Dedifferentiated amniotic fluid mesenchymal stem cell (primary cell): ENCODE data around the gene DEFB108B.
"Not testable (repeated sequence)": the region's sequence is repeated elsewhere in the genome, so short reads cannot be mapped to it uniquely, and the experiment has no call there.

Experiments used
- DNase-seq: peaks from one replicate; pipeline ENCODE4 v3.0.0-alpha.2; 2016; ENCODE audit errors: extremely low spot score

DEFB108B gene

DNA sequence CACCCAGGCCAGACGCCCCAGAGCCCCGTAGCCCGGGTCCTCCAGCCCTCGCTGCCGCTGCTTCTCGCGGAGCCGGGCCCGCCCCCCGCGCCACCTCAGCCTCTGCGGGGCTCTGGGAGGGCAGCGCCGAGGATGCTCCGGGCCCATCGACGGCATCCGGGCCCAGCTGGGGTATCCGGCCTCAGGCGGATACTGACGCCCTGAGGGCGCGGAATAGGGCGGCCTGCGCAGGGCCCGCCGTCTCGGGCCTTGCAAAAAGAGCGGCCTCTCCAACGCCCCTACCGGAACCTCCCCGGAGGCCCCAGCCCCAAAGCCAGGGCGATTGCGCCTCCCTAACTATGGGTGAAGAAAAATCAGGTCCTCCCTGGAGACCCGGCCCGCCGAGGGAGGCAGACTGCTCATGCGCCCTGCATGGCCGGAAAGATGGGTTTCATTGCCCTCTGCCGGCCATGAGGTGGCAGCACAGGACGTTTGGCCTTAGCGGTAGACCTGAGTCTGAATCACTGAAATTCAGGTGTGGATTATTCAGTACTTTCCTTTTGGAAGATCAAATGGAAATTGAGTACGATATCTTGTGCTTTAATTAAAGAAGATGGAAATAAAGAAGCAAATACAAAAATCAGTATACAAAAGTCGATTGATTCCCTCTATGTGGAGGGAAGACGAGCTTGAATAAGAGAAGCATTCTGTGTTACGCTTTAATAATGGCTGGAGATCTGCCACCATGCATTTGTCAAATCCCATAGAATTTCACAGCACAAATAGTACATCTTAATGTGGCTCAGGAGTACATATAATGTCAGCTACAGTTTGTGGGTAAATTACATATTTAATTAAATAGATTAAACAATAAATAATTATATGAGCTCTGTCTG, 19.3 kb upstream of the DEFB108B start:
- DNase-seq = peak; percentile 69

DNA sequence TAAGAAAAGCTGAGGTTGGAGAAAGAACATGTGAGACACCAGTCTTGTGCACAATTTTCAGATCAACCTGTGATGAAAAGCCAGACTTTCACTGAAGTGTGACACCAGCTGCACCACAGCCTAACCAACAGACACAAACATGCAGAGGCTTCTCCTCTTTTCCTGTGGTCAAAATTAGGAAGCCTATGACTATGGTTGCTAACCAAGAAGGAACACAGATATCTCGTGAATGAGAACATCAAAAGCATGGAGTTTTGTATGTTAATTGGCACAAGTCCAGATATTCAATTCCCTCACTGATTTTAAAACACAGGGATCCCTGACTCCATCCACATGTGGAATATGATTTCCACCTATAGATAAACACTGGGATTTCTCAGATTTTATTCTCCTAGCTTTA, 11.5 kb upstream of the DEFB108B start:
- not testable (repeated sequence) for DNase-seq

DNA sequence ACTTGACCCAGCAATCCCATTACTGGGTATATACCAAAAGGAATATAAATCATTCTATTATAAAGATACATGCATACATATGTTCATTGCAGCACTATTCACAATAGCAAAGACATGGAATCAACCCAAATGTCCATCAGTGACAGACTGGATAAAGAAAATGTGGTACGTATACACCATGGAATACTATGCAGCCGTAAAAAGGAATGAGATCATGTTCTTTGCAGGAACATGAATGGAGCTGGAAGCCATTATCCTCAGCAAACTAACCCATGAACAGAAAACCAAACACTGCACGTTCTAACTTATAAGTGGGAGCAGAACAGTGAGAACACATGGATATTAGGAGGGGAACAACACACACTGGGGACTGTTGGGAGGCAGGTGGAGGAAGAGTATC, 3.8 kb upstream of the DEFB108B start:
- DNase-seq = not testable (repeated sequence)

DNA sequence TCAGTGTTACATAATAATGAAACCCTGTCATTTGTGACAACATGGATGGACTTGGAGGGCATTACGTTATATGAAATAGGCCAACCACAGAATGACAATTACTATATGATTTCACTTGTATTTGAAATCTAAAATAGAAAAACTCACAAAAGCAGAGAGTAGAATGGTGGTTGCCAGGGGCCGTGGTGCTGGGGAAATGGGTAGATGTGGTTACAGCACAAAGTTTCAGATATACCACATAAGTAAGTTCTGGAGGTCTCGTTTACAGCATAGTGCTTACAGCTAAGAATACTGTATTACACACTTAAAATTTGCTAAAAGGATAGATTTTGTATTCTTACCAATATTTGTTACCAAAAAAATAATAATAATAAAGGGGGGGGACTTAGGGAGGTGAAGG, 3.3 kb upstream of the DEFB108B start:
- not testable (repeated sequence) for DNase-seq

DNA sequence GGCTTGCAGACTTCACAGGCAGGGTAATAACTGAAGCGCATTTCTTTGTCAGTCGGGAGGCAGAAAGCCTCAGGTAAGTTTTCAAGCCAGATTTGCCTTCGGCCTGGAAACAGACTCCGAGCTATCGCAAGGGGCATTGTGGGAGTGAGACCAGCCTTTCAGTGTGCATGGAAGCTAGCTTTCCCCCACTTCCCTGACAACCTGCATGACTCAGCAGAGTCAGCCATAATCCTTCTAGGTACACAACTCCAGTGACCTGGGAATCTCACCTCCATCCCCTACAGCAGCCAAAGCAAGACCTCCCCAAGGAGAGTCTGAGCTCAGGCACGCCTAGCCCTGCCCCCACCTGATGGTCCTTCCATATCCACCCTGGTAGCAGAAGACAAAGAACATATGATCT, 9.7 kb downstream of the DEFB108B start:
- not testable (repeated sequence) for DNase-seq

DNA sequence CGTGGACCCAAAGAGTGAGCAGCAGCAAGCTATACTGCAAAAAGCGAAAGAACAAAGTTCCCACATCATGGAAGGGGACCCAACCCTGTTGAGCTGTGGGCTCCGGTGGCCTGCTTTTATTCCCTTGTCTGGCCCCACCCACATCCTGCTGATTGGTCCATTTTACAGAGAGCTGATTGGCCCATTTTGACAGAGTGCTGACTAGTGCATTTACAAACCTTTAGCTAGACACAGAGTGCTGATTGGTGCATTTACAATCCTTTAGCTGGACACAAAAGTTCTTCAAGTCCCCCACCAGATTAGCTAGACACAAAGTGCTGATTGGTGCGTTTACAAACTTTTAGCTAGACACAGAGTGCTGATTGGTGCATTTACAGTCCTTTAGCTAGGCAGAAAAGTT, 10.4 kb downstream of the DEFB108B start:
- DNase-seq = not testable (repeated sequence)

DNA sequence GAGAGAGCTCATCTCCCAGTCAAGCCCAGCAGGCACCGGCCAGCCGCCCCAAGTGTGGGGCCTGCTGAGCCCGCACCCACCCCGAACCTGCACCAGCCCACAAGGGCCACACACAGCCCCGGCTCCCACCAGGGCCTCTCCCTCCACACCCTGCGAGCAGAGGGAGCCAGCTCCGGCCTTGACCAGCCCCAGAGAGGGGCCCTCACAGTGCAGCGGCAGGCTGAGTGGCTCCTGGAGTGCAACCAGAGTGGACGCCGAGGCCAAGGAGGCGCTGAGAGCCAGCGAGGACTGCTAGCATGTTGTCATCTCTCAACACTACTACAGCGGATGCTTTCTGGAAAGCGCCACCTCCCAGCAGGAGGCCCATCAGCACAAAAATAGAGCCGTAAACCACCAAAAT, 10.9 kb downstream of the DEFB108B start:
- DNase-seq = no peak

DNA sequence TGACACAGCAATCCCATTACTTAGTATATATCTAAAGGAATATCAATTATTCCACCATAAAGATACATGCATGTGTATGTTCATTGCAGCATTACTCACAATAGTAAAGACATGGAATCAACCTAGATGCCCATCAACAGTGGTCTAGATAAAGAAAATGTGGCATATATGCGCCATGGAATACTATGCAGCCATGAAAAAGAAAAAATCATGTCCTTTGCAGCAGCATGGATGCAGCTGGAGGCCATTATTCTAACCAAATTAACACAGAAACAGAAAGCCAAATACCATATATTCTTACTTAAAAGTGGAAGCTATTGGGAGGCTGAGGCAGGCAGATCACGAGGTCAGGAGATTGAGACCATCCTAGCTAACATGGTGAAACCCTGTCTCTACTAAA, 20.9 kb downstream of the DEFB108B start:
- DNase-seq = not testable (repeated sequence)

DNA sequence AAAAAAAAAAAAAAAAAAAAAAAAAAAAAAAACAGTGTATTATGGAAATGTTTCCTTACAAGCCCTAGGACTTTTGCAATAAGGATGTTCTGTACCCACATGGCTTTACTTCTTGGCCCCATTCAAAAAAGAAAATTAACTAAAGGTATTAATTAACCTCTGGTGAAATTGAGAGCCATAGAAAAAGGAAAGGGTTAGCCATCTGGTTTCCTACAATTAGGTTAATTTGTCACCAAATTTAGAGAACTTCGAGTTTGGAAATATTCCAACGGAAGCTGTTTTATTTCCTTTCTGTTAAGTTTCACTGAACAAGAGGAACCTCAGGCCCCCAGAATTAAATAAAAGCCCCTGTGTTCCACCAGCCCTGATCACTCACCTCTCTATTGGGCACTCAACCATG, 22.9 kb downstream of the DEFB108B start:
- DNase-seq = not testable (repeated sequence)

DNA sequence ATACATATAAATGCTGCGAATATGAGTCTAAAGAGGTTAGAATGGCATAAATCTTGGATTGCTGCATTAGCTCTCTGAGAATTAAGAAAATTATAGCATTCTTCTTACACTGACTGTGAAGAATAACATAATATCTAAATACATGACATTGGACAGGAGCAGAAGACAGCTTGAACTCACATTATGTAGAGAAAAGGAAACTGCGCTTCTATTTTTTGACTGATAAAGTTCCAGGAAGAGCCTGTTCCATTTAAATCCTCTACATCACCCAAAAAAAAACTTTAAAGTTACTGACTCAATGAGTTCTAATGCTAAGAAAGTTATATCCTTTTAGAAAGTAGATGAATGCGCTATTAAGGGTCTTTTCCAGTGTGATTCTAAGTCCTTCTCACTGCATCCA, 27.8 kb downstream of the DEFB108B start:
- DNase-seq = not testable (repeated sequence)

DNA sequence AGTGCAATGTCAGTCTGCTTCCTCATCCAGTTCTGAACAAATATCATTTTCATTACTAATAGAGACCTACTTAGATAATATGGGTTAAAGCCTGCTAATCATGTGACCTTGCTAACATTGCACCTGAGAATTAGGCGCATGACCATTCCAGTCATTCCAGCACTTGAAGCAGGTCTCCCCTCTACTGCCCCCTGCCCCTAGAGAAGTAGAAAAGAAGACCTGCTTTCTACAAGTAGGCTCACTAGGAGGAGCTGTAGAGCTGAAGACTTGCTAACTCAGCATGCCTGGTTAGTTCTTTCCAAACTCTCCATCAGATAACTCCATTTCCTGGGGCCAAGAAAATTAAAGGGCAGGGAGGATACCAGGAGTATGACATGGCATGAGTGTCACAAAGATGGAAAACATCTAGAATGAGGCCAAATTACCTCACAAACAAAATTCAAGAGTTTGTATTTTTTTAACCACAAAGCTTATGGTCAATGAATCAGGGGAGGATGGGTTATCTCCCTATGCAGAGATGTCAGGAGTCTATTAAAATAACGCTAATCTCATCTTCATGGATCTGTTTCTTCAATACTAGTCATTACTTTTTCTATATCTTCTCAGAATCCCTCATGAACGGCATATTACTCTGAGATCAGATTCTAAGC, 31.1 kb downstream of the DEFB108B start:
- DNase-seq = peak; percentile 39

DNA sequence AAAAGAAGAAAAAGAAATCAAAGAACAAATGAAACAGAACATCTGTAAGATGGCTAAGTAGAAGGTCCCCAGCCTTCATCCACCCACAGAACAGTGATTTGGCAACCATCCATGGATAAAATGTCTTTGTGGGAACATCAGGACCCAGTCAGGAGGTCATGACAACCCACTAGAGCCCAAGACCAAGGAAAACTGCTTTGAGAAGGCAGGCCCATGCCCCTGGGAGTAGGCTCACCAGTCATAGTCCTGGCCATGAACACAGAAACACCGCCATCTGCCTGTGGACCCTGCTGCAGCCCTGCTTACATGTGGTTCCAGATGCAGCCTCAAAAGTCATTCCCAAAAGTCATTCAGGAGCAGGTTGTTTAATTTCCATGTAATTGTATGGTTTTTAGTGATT, 34.2 kb downstream of the DEFB108B start:
- DNase-seq = not testable (repeated sequence)

DNA sequence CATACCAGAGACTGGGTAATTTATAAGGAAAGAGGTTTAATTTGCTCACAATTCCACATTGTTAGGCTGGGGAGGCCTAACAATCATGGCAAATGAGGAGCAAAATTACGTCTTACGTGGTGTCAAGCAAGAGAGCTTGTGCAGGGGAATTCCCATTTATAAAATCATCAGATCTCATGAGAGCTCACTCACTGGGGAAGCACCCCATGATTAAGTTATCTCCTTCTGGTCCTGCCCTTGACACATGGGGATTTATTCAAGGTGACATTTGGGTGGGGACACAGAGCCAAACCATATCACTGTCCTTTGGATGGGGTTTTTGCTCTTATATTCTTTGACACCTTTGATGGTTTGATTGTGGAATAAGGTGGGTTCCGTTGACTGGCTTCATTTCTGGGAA, 36.9 kb downstream of the DEFB108B start:
- not testable (repeated sequence) for DNase-seq

DNA sequence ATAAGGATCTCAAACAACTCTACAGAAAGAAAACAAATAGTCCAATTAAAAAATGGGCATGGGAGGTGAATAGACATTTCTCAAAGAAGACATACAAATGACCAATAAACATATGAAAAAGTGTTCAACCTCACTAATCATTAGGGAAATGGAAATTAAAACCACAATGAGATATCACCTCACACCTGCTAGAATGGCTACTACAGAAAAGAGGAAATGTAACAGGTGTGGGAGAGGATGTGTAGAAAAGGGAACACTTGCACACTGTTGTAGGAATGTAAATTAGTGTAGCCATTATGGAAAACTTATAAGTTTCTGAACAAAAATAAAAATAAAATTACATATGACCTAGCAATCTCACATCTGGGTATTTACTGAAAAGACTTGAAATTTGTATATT, 37.7 kb downstream of the DEFB108B start:
- not testable (repeated sequence) for DNase-seq

DNA sequence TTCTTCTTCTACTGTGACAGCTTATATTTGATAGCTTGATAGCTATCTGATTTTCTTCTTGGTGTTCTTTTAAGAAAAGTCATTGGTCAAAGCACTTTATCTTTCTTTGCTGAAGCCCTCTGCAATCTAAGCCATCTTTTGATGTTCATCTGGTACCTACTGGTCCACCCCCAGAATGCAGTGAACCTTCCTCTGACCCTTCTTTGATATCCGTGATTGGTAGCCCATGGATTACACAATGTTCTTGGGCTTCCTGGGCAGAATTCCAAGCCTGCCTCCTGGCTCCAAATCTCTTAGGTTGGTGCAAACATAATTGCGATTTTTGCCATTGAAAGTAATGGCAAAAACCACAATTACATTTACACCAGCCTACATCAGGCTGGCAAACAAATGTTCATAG, 43.3 kb downstream of the DEFB108B start:
- not testable (repeated sequence) for DNase-seq

DNA sequence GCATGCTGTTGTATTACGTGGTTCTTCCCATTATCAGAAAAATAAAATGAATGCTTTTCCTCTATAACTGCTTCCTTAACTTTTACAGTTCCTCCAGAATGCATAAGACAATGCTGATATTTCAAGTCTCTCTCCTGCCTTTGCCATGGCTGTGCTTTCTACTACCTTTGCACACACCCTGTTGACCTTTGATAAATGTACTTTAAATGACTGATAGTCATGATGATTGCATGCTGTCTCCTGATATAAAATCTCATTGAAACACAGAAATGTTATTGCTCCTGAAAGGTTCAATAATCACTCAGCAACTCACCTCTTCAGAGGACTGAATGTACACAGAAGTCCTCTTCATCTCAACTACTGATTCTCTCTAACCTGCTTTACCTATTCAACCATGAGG, 45.1 kb downstream of the DEFB108B start, which contains the start of gene DEFB131B:
Gene DEFB131B, plus strand, starts transcription at position 395 of the 400 bp plus-strand sequence. Its CDS starts 0 bp downstream, at position 395.
- not testable (repeated sequence) for DNase-seq

DNA sequence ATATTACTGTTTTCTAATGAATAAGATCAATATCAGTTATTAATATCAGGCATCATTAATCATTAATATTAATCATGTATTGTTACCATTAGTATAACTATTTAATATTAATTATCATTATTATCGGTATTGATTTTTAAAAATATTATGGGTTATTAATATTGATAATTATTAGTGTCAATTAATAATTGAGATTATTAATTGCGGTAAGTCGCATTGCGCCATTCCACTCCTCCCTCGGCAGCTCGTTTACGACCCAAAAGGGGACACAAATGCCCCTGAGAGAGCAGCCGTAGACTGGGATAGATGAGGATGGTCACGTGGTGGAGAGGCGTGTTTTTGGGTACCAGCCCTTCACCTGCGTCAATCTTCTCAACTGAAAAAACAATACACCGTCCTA, 52.8 kb downstream of the DEFB108B start:
- DNase-seq = not testable (repeated sequence)
